ES-I3 (cell line): Measurements from ENCODE around the gene CCDC149.

Experiments
- H3K36me3 ChIP-seq: 2 replicates; pipeline ENCODE4 v1.6.1; 2013; ENCODE audit warnings: mild to moderate bottlenecking, low read length, control low read depth, moderate library complexity; ENCODE audit not compliant: insufficient read depth
- H3K4me1 ChIP-seq: 2 replicates; pipeline ENCODE4 v1.6.1; 2013; ENCODE audit warnings: mild to moderate bottlenecking, control low read depth, low read length; ENCODE audit not compliant: insufficient read depth
- H3K9ac ChIP-seq: 2 replicates; pipeline ENCODE4 v1.6.1; 2013; ENCODE audit warnings: low read depth, mild to moderate bottlenecking, low read length, moderate library complexity
- H3K9me3 ChIP-seq: 2 replicates; pipeline ENCODE4 v1.6.1; 2013; ENCODE audit warnings: mild to moderate bottlenecking, low read length, moderate library complexity; ENCODE audit not compliant: control insufficient read depth, insufficient read depth

The CCDC149 gene

DNA sequence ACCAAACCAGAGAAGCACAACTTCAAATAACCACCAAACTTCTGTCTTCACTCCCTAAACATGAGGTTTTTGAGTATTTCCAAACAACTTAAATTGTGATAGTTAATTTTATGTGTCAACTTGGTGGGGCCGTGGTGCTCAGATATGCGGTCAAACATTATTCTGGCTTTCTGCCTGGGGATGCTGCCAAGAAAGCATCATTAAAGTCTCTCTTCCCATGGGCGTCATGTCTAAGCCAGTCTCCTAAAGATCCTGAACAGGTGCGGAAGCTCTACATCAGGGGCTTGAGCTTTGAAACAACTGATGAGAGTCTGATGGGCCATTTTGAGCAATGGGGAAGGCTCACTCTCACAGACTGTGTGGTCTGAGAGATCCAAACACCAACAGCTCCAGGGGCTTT, 141.6 kb downstream of the CCDC149 start:
- Histone ChIP-seq H3K36me3 (no peaks in the 10 kb centered on the region), H3K4me1 (peaks cover 12% of the 10 kb centered on the region; the same call in 1 of the 2 replicates), H3K9me3 (no peaks in the 10 kb centered on the region), H3K9ac (no peak overlapping the region)

DNA sequence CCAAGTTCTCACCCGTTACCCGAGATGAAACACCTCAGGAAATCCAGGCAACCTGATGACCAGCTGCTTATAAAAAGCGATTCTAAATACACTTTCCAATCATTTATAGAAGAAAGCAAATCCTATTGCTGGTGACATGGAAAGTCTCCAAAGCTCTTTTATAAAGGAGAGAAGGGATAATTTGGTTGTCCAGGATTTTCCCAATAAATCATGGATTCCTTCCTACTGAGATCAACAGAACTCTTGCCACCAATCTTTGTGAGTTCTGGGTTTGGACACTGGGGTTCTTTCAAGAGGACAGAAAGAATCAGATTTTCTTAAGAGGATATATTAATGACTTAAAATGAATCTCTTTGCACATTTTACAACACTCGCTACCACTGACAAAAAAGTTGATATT, 142.2 kb downstream of the CCDC149 start:
- H3K9ac ChIP-seq, result no peak overlapping the region
- H3K36me3 ChIP-seq, result no peaks in the 10 kb centered on the region
- H3K9me3 ChIP-seq, result no peaks in the 10 kb centered on the region
- peaks cover 12% of the 10 kb centered on the region; the same call in 1 of the 2 replicates for H3K4me1 ChIP-seq

DNA sequence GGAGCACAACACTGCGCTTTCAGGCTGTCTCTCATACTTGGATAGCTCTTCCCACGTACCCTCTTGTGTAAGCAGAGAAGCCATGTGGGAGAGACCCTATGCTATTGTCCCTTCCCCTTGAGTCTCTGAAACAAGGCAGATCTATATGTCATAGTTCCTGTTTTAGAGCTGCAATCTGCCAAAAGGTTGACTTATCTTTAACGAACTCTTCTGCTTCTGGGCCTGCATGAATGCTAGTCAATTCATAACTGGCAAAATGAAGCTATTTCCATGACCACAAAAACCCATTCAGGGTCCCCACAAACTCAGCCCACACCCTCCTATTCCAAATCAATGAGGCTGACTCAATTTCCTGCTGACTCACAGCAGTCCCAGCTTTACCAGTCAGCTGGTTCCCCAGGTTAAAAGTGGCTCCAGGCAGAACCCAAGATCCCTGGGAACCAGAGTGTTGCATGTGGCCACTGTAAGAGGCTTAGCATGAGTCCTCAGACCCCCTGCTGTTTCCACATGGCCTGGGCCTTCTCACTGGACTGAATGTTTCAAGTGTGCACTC, 142.7 kb downstream of the CCDC149 start:
- no peak overlapping the region for H3K9ac ChIP-seq
- H3K4me1 ChIP-seq, result peaks cover 12% of the 10 kb centered on the region; the same call in 1 of the 2 replicates
- H3K9me3 ChIP-seq, result no peaks in the 10 kb centered on the region
- H3K36me3 ChIP-seq, result no peaks in the 10 kb centered on the region

DNA sequence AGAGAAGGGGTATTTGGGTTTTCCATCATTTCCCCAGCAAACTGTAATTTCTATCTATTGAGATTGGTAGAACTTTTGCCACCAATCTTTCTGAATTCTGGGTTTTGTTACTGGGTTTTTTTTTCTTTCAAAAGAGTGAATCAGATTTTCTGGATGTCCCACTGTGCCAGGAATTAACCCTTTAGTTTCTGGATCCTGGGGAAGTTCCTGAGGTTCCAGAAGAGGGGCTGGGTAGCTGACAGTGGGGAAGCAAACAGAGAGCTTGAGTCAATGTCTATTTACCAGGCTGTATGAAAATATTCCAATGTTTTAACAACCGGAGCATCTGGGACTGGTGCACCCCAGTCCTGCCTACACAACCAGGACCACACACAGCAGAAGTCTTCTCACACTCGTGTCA, 143.3 kb downstream of the CCDC149 start:
- Histone ChIP-seq H3K4me1 (peaks cover 12% of the 10 kb centered on the region; the same call in 1 of the 2 replicates), H3K9ac (no peak overlapping the region), H3K36me3 (no peaks in the 10 kb centered on the region)

DNA sequence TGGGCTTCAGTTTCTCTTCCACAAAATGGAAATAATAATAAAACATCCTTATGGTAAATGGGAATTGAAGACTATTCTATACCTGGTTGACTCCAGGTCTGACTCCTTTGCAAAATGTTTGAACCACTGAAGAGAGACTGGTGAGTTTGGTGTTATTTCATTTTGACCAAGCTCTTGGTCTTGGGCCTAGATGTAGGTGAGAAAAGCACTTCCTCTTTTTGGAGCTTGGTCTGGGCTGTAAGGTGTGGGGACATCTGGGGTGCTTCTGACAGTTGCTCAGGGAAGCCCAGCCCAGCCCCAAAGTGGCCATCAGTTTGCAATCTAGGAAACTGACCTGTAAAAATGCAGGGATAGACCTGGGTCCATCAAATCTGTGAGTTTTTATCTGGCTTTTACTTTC, 144.2 kb downstream of the CCDC149 start:
- no peak overlapping the region for H3K9ac ChIP-seq
- peaks cover 12% of the 10 kb centered on the region; the same call in 1 of the 2 replicates for H3K4me1 ChIP-seq
- H3K9me3 ChIP-seq, result no peaks in the 10 kb centered on the region
- H3K36me3 ChIP-seq, result no peaks in the 10 kb centered on the region

More for the DNA sequence above, 143.3 kb downstream of the CCDC149 start:
- H3K9me3 ChIP-seq, result no peaks in the 10 kb centered on the region

DNA sequence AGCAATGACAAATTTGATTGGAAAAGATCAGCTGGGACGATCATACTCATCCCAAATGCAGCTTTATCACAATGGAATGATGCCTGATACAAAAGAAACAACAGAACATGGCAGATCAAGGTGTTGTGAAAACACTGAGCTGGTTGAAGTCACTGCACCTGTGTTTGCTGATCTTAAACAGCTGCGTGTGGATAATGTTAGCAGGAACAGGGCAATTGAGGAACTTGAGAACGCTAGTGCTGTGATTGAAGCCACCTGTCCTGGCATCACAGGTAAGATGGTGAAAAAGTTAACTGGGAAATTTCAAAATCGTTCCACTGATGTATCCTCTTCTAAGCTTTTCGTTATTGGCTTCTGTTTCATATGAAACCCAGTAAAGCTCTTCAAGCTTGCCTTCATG, 144.8 kb downstream of the CCDC149 start:
- Histone ChIP-seq H3K9me3 (no peaks in the 10 kb centered on the region), H3K4me1 (peaks cover 12% of the 10 kb centered on the region; the same call in 1 of the 2 replicates), H3K36me3 (no peaks in the 10 kb centered on the region), H3K9ac (no peak overlapping the region)

DNA sequence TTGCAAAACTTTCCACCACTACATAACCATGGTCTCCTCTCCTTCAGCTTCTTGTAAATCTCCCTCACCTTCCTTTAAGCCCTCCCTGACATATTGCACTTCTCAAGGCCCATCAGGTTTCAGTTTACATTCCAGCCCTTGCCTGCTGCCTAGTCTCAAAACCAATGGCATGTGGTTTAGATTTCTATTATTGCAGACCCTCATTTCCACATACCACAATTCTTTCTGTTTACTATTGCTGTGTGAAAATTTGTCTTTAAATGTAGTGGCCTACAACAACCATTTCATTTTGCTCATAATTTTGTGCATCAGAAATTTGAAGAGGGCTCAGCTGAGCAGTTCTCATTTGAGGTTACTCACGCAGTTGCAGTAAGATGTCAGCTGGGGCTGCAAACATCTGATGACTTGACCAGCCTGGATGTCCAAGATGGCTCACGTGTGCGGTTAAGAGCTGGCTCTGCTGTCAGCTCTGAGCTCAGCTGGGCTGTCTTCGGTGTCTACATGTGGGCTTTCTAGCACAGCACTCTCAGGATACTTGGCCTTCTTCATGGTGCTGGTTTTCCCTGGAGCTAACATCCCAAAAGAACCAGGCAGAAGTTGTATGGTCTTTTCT, 147.4 kb downstream of the CCDC149 start:
- H3K4me1 ChIP-seq, result peaks cover 11% of the 10 kb centered on the region; the same call in 1 of the 2 replicates
- no peak overlapping the region for H3K9ac ChIP-seq
- H3K36me3 ChIP-seq, result no peaks in the 10 kb centered on the region
- H3K9me3 ChIP-seq, result no peaks in the 10 kb centered on the region

DNA sequence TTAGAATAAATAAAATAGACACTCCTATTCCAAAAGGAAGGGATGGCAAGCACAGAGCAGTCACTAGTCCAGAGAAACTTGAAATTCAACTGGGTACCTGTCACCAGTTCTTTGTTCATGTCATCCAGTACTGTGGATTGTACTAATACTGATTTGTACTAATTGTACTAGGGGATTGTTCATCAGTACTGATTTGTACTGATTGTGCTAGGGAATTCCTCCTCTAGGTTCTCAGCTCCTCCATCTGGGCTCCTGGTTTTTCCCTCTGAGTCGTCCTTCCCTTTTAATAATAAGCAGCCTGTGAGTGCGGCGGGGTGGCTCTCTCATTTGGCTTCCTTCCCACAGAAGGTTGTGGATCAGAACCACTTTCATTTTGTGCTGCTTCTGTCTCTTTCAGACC, 148.5 kb downstream of the CCDC149 start:
- Histone ChIP-seq H3K9me3 (no peaks in the 10 kb centered on the region), H3K9ac (no peak overlapping the region), H3K4me1 (no peaks in the 10 kb centered on the region)

DNA sequence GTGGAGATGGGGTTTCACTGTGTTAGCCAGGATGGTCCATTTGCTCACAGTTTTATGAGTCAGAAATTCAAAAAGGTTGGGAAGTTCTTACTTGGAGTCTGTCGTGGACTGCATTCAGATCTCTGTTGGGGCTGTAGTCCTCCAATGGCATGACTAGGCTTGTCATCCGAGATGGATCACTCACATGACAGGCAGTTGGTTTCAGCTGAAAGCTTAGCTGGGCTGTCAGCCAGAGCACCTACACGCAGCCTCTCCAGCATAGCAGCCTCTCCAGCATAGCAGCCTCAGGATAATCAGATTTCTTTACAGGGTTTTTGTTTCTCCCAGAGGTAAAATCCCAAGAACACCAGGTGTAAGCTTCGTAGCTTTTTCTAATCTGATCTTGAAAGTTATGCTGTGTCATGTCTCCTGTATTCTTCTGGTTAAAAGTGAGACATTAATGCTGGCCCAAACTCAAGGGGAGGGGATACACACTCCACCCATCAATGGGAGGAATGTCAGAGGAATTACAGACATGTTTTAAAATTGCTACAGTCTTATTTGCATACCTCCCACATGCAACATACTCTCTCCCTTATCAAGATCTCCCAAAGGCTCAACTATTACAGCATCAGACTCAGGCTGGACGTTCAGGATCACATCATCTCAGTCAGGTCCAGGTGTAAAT, 149.1 kb downstream of the CCDC149 start:
- Histone ChIP-seq H3K4me1 (no peaks in the 10 kb centered on the region), H3K36me3 (no peaks in the 10 kb centered on the region), H3K9me3 (no peaks in the 10 kb centered on the region), H3K9ac (no peak overlapping the region)

More for the DNA sequence above, 148.5 kb downstream of the CCDC149 start:
- H3K36me3 ChIP-seq, result no peaks in the 10 kb centered on the region
